ENCODE results near the gene COBLL1. TPM values are rescaled to one million over a fixed set of nuclear protein-coding genes. Genes with fewer than 3 reads are reported as not detected.

The COBLL1 gene
- polyA plus RNA-seq, 1 donor (not counting 4 experiments of a cell fraction or from before 2014, with no cell fraction given) = 14.9 TPM

GRCh38 chr2:164811819-164812218, 29.8 kb downstream of the COBLL1 start:
- Histone ChIP-seq H3K4me1 (ENCODE audit: control insufficient read depth, extremely low read depth, insufficient read depth, low read length) (no peaks in the 10 kb centered on the region), H3K36me3 (ENCODE audit: control insufficient read depth in 2 of 2, extremely low read depth in 1 of 2, insufficient read depth in 2 of 2, low read length in 2 of 2) (no peaks in the 10 kb centered on the region), H3K4me3 (ENCODE audit: control insufficient read depth in 2 of 3, extremely low read depth in 1 of 3, insufficient read depth in 2 of 3, low read depth in 1 of 3, low read length in 3 of 3) (no peak overlapping the region), H3K27ac (ENCODE audit: control insufficient read depth, insufficient read depth, low read length) (no peak overlapping the region), H4K20me1 (ENCODE audit: control insufficient read depth, extremely low read depth, insufficient read depth, low read length) (no peaks in the 10 kb centered on the region), H3K9me1 (ENCODE audit: control insufficient read depth, extremely low read depth, insufficient read depth, low read length) (no peaks in the 10 kb centered on the region), H2AFZ (ENCODE audit: control insufficient read depth, low read length) (no peak overlapping the region), H3K4me2 (ENCODE audit: control insufficient read depth, extremely low read depth, insufficient read depth, low read depth, low read length) (no peak overlapping the region), H3K9ac (ENCODE audit: control insufficient read depth, extremely low read depth, insufficient read depth, low read length) (no peak overlapping the region), H3K27me3 (ENCODE audit: control insufficient read depth, extremely low read depth, insufficient read depth, low read length) (no peaks in the 10 kb centered on the region), H3K79me2 (ENCODE audit: control insufficient read depth, insufficient read depth, low read length) (peaks cover 2% of the 10 kb centered on the region), H3K9me3 (ENCODE audit: control insufficient read depth, low read depth, low read length) (no peaks in the 10 kb centered on the region)
- dilution Hi-C loops (cut with MboI; ENCODE audit: extremely low pct_ligation_motif_present, low sequenced_read_pairs) = no loop called here
- FAIRE-seq (no peak), DNase-seq (ENCODE audit: low read depth, low spot score) (no peak)
- no peak for TF ChIP-seq CTCF (optimal IDR thresholded peaks at IDR 0.05 in 1 of 3, IDR thresholded peaks at IDR 0.05 in 1 of 3, conservative IDR thresholded peaks at IDR 0.05 in 1 of 3; ENCODE audit: extremely low read depth in 1 of 3, insufficient read depth in 2 of 3, low read length in 3 of 3)
- no peak for TF ChIP-seq EZH2 (IDR thresholded peaks at IDR 0.05; ENCODE audit: low read length)

- Histone ChIP-seq H3K9ac (ENCODE audit: control insufficient read depth, extremely low read depth, insufficient read depth, low read length) (no peak overlapping the region), H3K4me1 (ENCODE audit: control insufficient read depth, extremely low read depth, insufficient read depth, low read length) (no peaks in the 10 kb centered on the region), H3K27me3 (ENCODE audit: control insufficient read depth, extremely low read depth, insufficient read depth, low read length) (no peaks in the 10 kb centered on the region), H2AFZ (ENCODE audit: control insufficient read depth, low read length) (no peak overlapping the region), H3K9me1 (ENCODE audit: control insufficient read depth, extremely low read depth, insufficient read depth, low read length) (no peaks in the 10 kb centered on the region), H3K4me3 (ENCODE audit: control insufficient read depth in 2 of 3, extremely low read depth in 1 of 3, insufficient read depth in 2 of 3, low read depth in 1 of 3, low read length in 3 of 3) (no peak overlapping the region), H3K27ac (ENCODE audit: control insufficient read depth, insufficient read depth, low read length) (no peak overlapping the region), H3K4me2 (ENCODE audit: control insufficient read depth, extremely low read depth, insufficient read depth, low read depth, low read length) (no peak overlapping the region), H3K36me3 (ENCODE audit: control insufficient read depth in 2 of 2, extremely low read depth in 1 of 2, insufficient read depth in 2 of 2, low read length in 2 of 2) (no peaks in the 10 kb centered on the region), H4K20me1 (ENCODE audit: control insufficient read depth, extremely low read depth, insufficient read depth, low read length) (no peaks in the 10 kb centered on the region), H3K79me2 (ENCODE audit: control insufficient read depth, insufficient read depth, low read length) (peaks cover 2% of the 10 kb centered on the region), H3K9me3 (ENCODE audit: control insufficient read depth, low read depth, low read length) (no peaks in the 10 kb centered on the region)
- no peak for DNase-seq (ENCODE audit: low read depth, low spot score)
- TF ChIP-seq CTCF (optimal IDR thresholded peaks at IDR 0.05 in 1 of 3, IDR thresholded peaks at IDR 0.05 in 1 of 3, conservative IDR thresholded peaks at IDR 0.05 in 1 of 3; ENCODE audit: extremely low read depth in 1 of 3, insufficient read depth in 2 of 3, low read length in 3 of 3) = no peak
- no peak for FAIRE-seq
- dilution Hi-C loops (cut with MboI; ENCODE audit: extremely low pct_ligation_motif_present, low sequenced_read_pairs) = no loop called here
Observed at GRCh38 chr2:164810843-164811242, 30.8 kb downstream of the COBLL1 start.
